ENCODE results near the gene PCP2. TPM values are rescaled to one million over a fixed set of nuclear protein-coding genes. Genes with fewer than 3 reads are reported as not detected.

Gene PCP2
- total RNA-seq, 5 donors from 2014 or later (not counting 1 experiment from before 2014, with no cell fraction given): 1.6 to 8.9 (median 5.9) TPM

GRCh38 chr19:7654401-7654800 lies 20.9 kb upstream of the PCP2 start:
- H3K4me3 Mint-ChIP-seq: no peak overlapping the region
- H3K27ac Mint-ChIP-seq: no peak overlapping the region
- H3K36me3 Mint-ChIP-seq: no peaks in the 10 kb centered on the region
- peaks cover 3 to 34% of the 10 kb centered on the region in 2 experiments for H3K4me1 ChIP-seq (ENCODE audit: control insufficient read depth in 1 of 2, extremely low read depth in 1 of 2, insufficient read depth in 2 of 2, low read length in 2 of 2)
- WGBS (ENCODE audit: insufficient coverage): 93% methylated on average over 3 of the region's 8 CpGs
- peaks cover 0 to 6% of the 10 kb centered on the region in 2 experiments for H3K27me3 ChIP-seq (replicated peaks in 1 of 2; ENCODE audit: control insufficient read depth in 2 of 2, extremely low read depth in 1 of 2, insufficient read depth in 2 of 2, low read length in 1 of 2)
- no peaks in the 10 kb centered on the region for H3K9me3 ChIP-seq
- H3K9me3 Mint-ChIP-seq: no peaks in the 10 kb centered on the region
- H3K27ac ChIP-seq (ENCODE audit: low read length): no peak overlapping the region
- H3K27me3 Mint-ChIP-seq: no peaks in the 10 kb centered on the region
- H3K36me3 ChIP-seq (ENCODE audit: control insufficient read depth in 2 of 2, extremely low read depth in 1 of 2, insufficient read depth in 1 of 2, low read length in 1 of 2): no peaks in the 10 kb centered on the region
- ChIA-PET CTCF (interaction anchor here in 1 of 2 donors (0.8 to 0.9 kb wide), 2 partner anchors 27 to 86 kb away, joined by 3 read pairs; partner anchors contain the start of gene TRAPPC5), POLR2A (no interaction called here)
- DNase-seq (no peak), ATAC-seq (replicated peaks in 1 of 4) (no peak)
- H3K4me3 ChIP-seq (ENCODE audit: control insufficient read depth in 1 of 2, extremely low read depth in 1 of 2, low read length in 1 of 2): no peak overlapping the region
- peaks cover 22 to 26% (median 24%) of the 10 kb centered on the region in 3 donors for H3K4me1 Mint-ChIP-seq

GRCh38 chr19:7652061-7652641 lies 18.6 kb upstream of the PCP2 start:
- Histone ChIP-seq H3K9me3 (no peaks in the 10 kb centered on the region), H3K27ac (ENCODE audit: low read length) (peak overlapping the region; percentile 67), H3K27me3 (replicated peaks in 1 of 2; ENCODE audit: control insufficient read depth in 2 of 2, extremely low read depth in 1 of 2, insufficient read depth in 2 of 2, low read length in 1 of 2) (peaks cover 0 to 6% of the 10 kb centered on the region in 2 experiments), H3K4me3 (ENCODE audit: control insufficient read depth in 1 of 2, extremely low read depth in 1 of 2, low read length in 1 of 2) (peak overlapping the region; percentile 39 to 49), H3K36me3 (ENCODE audit: control insufficient read depth in 2 of 2, extremely low read depth in 1 of 2, insufficient read depth in 1 of 2, low read length in 1 of 2) (peaks cover 4% of the 10 kb centered on the region in 2 donors), H3K4me1 (ENCODE audit: control insufficient read depth in 1 of 2, extremely low read depth in 1 of 2, insufficient read depth in 2 of 2, low read length in 2 of 2) (peaks cover 0 to 16% of the 10 kb centered on the region in 2 experiments)
- no peaks in the 10 kb centered on the region for H3K36me3 Mint-ChIP-seq
- ChIA-PET POLR2A (interaction anchor here in 1 of 2 donors (0.6 kb wide), 2 partner anchors 20 to 147 kb away, joined by 3 to 5 read pairs; no protein-coding TSS in a partner anchor), CTCF (interaction anchor here (0.6 to 1.6 kb wide), 4 partner anchors 17 to 1671 kb away, joined by 3 to 8 read pairs (median 3); partner anchors contain the start of genes PET100 (in 1 of the 2) and XAB2 (in 1 of the 2))
- WGBS (ENCODE audit: insufficient coverage): 1% methylated on average over 18 of the region's 28 CpGs
- H3K27ac Mint-ChIP-seq: peak overlapping the region; percentile 61 to 81
- ATAC-seq (replicated peaks in 1 of 4): peak; percentile 83 to 92 (median 88)
- DNase-seq: peak; percentile 73 to 94 (median 85)
- no peaks in the 10 kb centered on the region for H3K27me3 Mint-ChIP-seq
- H3K4me1 Mint-ChIP-seq: peaks cover 10 to 15% (median 11%) of the 10 kb centered on the region in 3 donors
- no peaks in the 10 kb centered on the region for H3K9me3 Mint-ChIP-seq
- peak overlapping the region; percentile 66 to 74 (median 72) for H3K4me3 Mint-ChIP-seq

GRCh38 chr19:7650148-7650547 lies 16.6 kb upstream of the PCP2 start:
- Mint-ChIP-seq H3K4me3 (no peak overlapping the region), H3K9me3 (no peaks in the 10 kb centered on the region), H3K27ac (no peak overlapping the region), H3K27me3 (no peaks in the 10 kb centered on the region), H3K4me1 (peaks cover 10 to 13% (median 10%) of the 10 kb centered on the region in 3 donors), H3K36me3 (peaks cover 5% of the 10 kb centered on the region)
- no peaks in the 10 kb centered on the region for H3K9me3 ChIP-seq
- no peak overlapping the region for H3K27ac ChIP-seq (ENCODE audit: low read length)
- peaks cover 0 to 6% of the 10 kb centered on the region in 2 experiments for H3K27me3 ChIP-seq (replicated peaks in 1 of 2; ENCODE audit: control insufficient read depth in 2 of 2, extremely low read depth in 1 of 2, insufficient read depth in 2 of 2, low read length in 1 of 2)
- ChIA-PET POLR2A (interaction anchor here in 1 of 2 donors (0.6 kb wide), 1 partner anchor 31 kb away, joined by 5 read pairs; the partner anchor contains the start of gene TRAPPC5), CTCF (interaction anchor here (0.5 to 0.7 kb wide), 3 partner anchors 34 to 364 kb away, joined by 3 to 7 read pairs (median 6); no protein-coding TSS in a partner anchor)
- no peak overlapping the region for H3K4me3 ChIP-seq (ENCODE audit: control insufficient read depth in 1 of 2, extremely low read depth in 1 of 2, low read length in 1 of 2)
- H3K4me1 ChIP-seq (ENCODE audit: control insufficient read depth in 1 of 2, extremely low read depth in 1 of 2, insufficient read depth in 2 of 2, low read length in 2 of 2): peaks cover 0 to 13% of the 10 kb centered on the region in 2 experiments
- H3K36me3 ChIP-seq (ENCODE audit: control insufficient read depth in 2 of 2, extremely low read depth in 1 of 2, insufficient read depth in 1 of 2, low read length in 1 of 2): peaks cover 8 to 13% of the 10 kb centered on the region in 2 donors
- DNase-seq: no peak
- 72% methylated on average over 2 of the region's 2 CpGs for WGBS (ENCODE audit: insufficient coverage)
- no peak for ATAC-seq (replicated peaks in 1 of 4)

- ATAC-seq (replicated peaks in 1 of 4) (no peak), DNase-seq (no peak)
- Histone ChIP-seq H3K36me3 (ENCODE audit: control insufficient read depth in 2 of 2, extremely low read depth in 1 of 2, insufficient read depth in 1 of 2, low read length in 1 of 2) (peaks cover 11 to 23% of the 10 kb centered on the region in 2 donors), H3K27me3 (replicated peaks in 1 of 2; ENCODE audit: control insufficient read depth in 2 of 2, extremely low read depth in 1 of 2, insufficient read depth in 2 of 2, low read length in 1 of 2) (peaks cover 0 to 7% of the 10 kb centered on the region in 2 experiments), H3K4me1 (ENCODE audit: control insufficient read depth in 1 of 2, extremely low read depth in 1 of 2, insufficient read depth in 2 of 2, low read length in 2 of 2) (peaks cover 0 to 13% of the 10 kb centered on the region in 2 experiments), H3K4me3 (ENCODE audit: control insufficient read depth in 1 of 2, extremely low read depth in 1 of 2, low read length in 1 of 2) (no peak overlapping the region), H3K9me3 (no peaks in the 10 kb centered on the region), H3K27ac (ENCODE audit: low read length) (no peak overlapping the region)
- Mint-ChIP-seq H3K4me3 (no peak overlapping the region), H3K4me1 (peaks cover 10 to 13% (median 10%) of the 10 kb centered on the region in 3 donors), H3K27ac (no peak overlapping the region), H3K27me3 (no peaks in the 10 kb centered on the region), H3K9me3 (no peaks in the 10 kb centered on the region), H3K36me3 (peaks cover 5% of the 10 kb centered on the region)
- WGBS (ENCODE audit: insufficient coverage): 91% methylated on average over 10 of the region's 15 CpGs
- ChIA-PET CTCF (interaction anchor here (0.6 to 1.4 kb wide), 2 partner anchors 12 to 32 kb away, joined by 3 to 4 read pairs; partner anchors contain the start of gene TRAPPC5 (in 1 of the 2)), POLR2A (interaction anchor here (0.6 to 0.9 kb wide), 3 partner anchors 59 to 188 kb away, joined by 3 to 6 read pairs (median 3); no protein-coding TSS in a partner anchor)
Measured at GRCh38 chr19:7648265-7649014, 14.9 kb upstream of the PCP2 start.

GRCh38 chr19:7647156-7647555 lies 13.6 kb upstream of the PCP2 start:
- Histone ChIP-seq H3K27me3 (replicated peaks in 1 of 2; ENCODE audit: control insufficient read depth in 2 of 2, extremely low read depth in 1 of 2, insufficient read depth in 2 of 2, low read length in 1 of 2) (peaks cover 0 to 8% of the 10 kb centered on the region in 2 experiments), H3K4me3 (ENCODE audit: control insufficient read depth in 1 of 2, extremely low read depth in 1 of 2, low read length in 1 of 2) (no peak overlapping the region), H3K36me3 (ENCODE audit: control insufficient read depth in 2 of 2, extremely low read depth in 1 of 2, insufficient read depth in 1 of 2, low read length in 1 of 2) (peaks cover 11 to 26% of the 10 kb centered on the region in 2 donors), H3K27ac (ENCODE audit: low read length) (no peak overlapping the region), H3K4me1 (ENCODE audit: control insufficient read depth in 1 of 2, extremely low read depth in 1 of 2, insufficient read depth in 2 of 2, low read length in 2 of 2) (peaks cover 0 to 6% of the 10 kb centered on the region in 2 experiments), H3K9me3 (no peaks in the 10 kb centered on the region)
- POLR2A ChIA-PET: no interaction called here
- H3K27ac Mint-ChIP-seq: no peak overlapping the region
- peak in 1 of 35 experiments; percentile 0 for DNase-seq
- H3K4me1 Mint-ChIP-seq: peaks cover 3 to 5% (median 3%) of the 10 kb centered on the region in 3 donors
- H3K27me3 Mint-ChIP-seq: no peaks in the 10 kb centered on the region
- no peak for ATAC-seq (replicated peaks in 1 of 4)
- H3K4me3 Mint-ChIP-seq: no peak overlapping the region
- peaks cover 5% of the 10 kb centered on the region for H3K36me3 Mint-ChIP-seq
- 95% methylated on average over 19 of the region's 26 CpGs for WGBS (ENCODE audit: insufficient coverage)
- H3K9me3 Mint-ChIP-seq: no peaks in the 10 kb centered on the region
- CTCF ChIA-PET: no interaction called here

GRCh38 chr19:7646426-7646700 lies 12.8 kb upstream of the PCP2 start:
- POLR2A ChIA-PET: no interaction called here
- H3K27ac Mint-ChIP-seq: no peak overlapping the region
- no peak for DNase-seq
- no peaks in the 10 kb centered on the region for H3K4me1 Mint-ChIP-seq
- peaks cover 11 to 30% of the 10 kb centered on the region in 2 donors for H3K36me3 ChIP-seq (ENCODE audit: control insufficient read depth in 2 of 2, extremely low read depth in 1 of 2, insufficient read depth in 1 of 2, low read length in 1 of 2)
- H3K4me3 ChIP-seq (ENCODE audit: control insufficient read depth in 1 of 2, extremely low read depth in 1 of 2, low read length in 1 of 2): no peak overlapping the region
- H3K4me3 Mint-ChIP-seq: no peak overlapping the region
- H3K9me3 Mint-ChIP-seq: no peaks in the 10 kb centered on the region
- no peak for ATAC-seq (replicated peaks in 1 of 4)
- no peaks in the 10 kb centered on the region for H3K27me3 Mint-ChIP-seq
- CTCF ChIA-PET: no interaction called here
- no peaks in the 10 kb centered on the region for H3K9me3 ChIP-seq
- peaks cover 0 to 7% of the 10 kb centered on the region in 2 experiments for H3K27me3 ChIP-seq (replicated peaks in 1 of 2; ENCODE audit: control insufficient read depth in 2 of 2, extremely low read depth in 1 of 2, insufficient read depth in 2 of 2, low read length in 1 of 2)
- no peak overlapping the region for H3K27ac ChIP-seq (ENCODE audit: low read length)
- 82% methylated on average over 8 of the region's 8 CpGs for WGBS (ENCODE audit: insufficient coverage)
- no peaks in the 10 kb centered on the region for H3K4me1 ChIP-seq (ENCODE audit: control insufficient read depth in 1 of 2, extremely low read depth in 1 of 2, insufficient read depth in 2 of 2, low read length in 2 of 2)
- peaks cover 5% of the 10 kb centered on the region for H3K36me3 Mint-ChIP-seq

Measured in T-cell (primary cell).